ENCODE measurements around the gene CAMTA1.

The CAMTA1 gene

GRCh38 chr1:6979003-6979613 is 193.9 kb downstream of the CAMTA1 start:
- DNase-seq (ENCODE audit: low read depth): no peak

- no peak for DNase-seq (ENCODE audit: low read depth)
Observed at GRCh38 chr1:6981595-6981994, 196.3 kb downstream of the CAMTA1 start.

GRCh38 chr1:6982443-6982842 is 197.2 kb downstream of the CAMTA1 start:
- no peak for DNase-seq (ENCODE audit: low read depth)

- no peak for DNase-seq (ENCODE audit: low read depth)
Observed at GRCh38 chr1:6982860-6983259, 197.6 kb downstream of the CAMTA1 start.

GRCh38 chr1:6984536-6984935 is 199.3 kb downstream of the CAMTA1 start:
- no peak for DNase-seq (ENCODE audit: low read depth)

GRCh38 chr1:6984986-6985385 is 199.7 kb downstream of the CAMTA1 start:
- no peak for DNase-seq (ENCODE audit: low read depth)

GRCh38 chr1:6985549-6986276 is 200.5 kb downstream of the CAMTA1 start:
- no peak for DNase-seq (ENCODE audit: low read depth)

- no peak for DNase-seq (ENCODE audit: low read depth)
Observed at GRCh38 chr1:6986281-6986680, 201.0 kb downstream of the CAMTA1 start.

- DNase-seq (ENCODE audit: low read depth): no peak
Observed at GRCh38 chr1:6987940-6988339, 202.7 kb downstream of the CAMTA1 start.

GRCh38 chr1:6988796-6989195 is 203.5 kb downstream of the CAMTA1 start:
- no peak for DNase-seq (ENCODE audit: low read depth)

- DNase-seq (ENCODE audit: low read depth): no peak
Observed at GRCh38 chr1:6989212-6990159, 204.2 kb downstream of the CAMTA1 start.

GRCh38 chr1:6991266-6991665 is 206.0 kb downstream of the CAMTA1 start:
- DNase-seq (ENCODE audit: low read depth): peak; percentile 20

- no peak for DNase-seq (ENCODE audit: low read depth)
Observed at GRCh38 chr1:6995789-6996188, 210.5 kb downstream of the CAMTA1 start.

GRCh38 chr1:6996371-6996770 is 211.1 kb downstream of the CAMTA1 start:
- DNase-seq (ENCODE audit: low read depth): no peak

- no peak for DNase-seq (ENCODE audit: low read depth)
Observed at GRCh38 chr1:6996866-6997265, 211.6 kb downstream of the CAMTA1 start.

- DNase-seq (ENCODE audit: low read depth): no peak
Observed at GRCh38 chr1:6998267-6998666, 213.0 kb downstream of the CAMTA1 start.

- no peak for DNase-seq (ENCODE audit: low read depth)
Observed at GRCh38 chr1:6999826-7000225, 214.6 kb downstream of the CAMTA1 start.

- no peak for DNase-seq (ENCODE audit: low read depth)
Observed at GRCh38 chr1:7000720-7001119, 215.5 kb downstream of the CAMTA1 start.

- no peak for DNase-seq (ENCODE audit: low read depth)
Observed at GRCh38 chr1:7002728-7003127, 217.5 kb downstream of the CAMTA1 start.

- DNase-seq (ENCODE audit: low read depth): no peak
Observed at GRCh38 chr1:7003676-7004075, 218.4 kb downstream of the CAMTA1 start.

- no peak for DNase-seq (ENCODE audit: low read depth)
Observed at GRCh38 chr1:7004181-7004580, 218.9 kb downstream of the CAMTA1 start.

GRCh38 chr1:7005762-7006161 is 220.5 kb downstream of the CAMTA1 start:
- no peak for DNase-seq (ENCODE audit: low read depth)
